ENCODE results near the gene GP1BB.

Gene GP1BB

GRCh38 chr22:19738664-19739447 is 15.5 kb downstream of the GP1BB start:
- Histone ChIP-seq H3K27ac (ENCODE audit: poor library complexity, severe bottlenecking) (no peak overlapping the region), H3K4me3 (ENCODE audit: severe bottlenecking) (no peak overlapping the region), H3K9me3 (ENCODE audit: severe bottlenecking) (no peaks in the 10 kb centered on the region), H3K36me3 (ENCODE audit: low read depth) (no peaks in the 10 kb centered on the region), H3K27me3 (ENCODE audit: insufficient read depth, poor library complexity, severe bottlenecking) (no peaks in the 10 kb centered on the region), H3K4me1 (ENCODE audit: insufficient read depth, poor library complexity, severe bottlenecking) (no peaks in the 10 kb centered on the region)
- ATAC-seq (ENCODE audit: low read depth) (no peak), DNase-seq (ENCODE audit: low spot score) (no peak)
- no peak for TF ChIP-seq CTCF (IDR thresholded peaks at IDR 0.05; ENCODE audit: poor library complexity, severe bottlenecking)

DNA sequence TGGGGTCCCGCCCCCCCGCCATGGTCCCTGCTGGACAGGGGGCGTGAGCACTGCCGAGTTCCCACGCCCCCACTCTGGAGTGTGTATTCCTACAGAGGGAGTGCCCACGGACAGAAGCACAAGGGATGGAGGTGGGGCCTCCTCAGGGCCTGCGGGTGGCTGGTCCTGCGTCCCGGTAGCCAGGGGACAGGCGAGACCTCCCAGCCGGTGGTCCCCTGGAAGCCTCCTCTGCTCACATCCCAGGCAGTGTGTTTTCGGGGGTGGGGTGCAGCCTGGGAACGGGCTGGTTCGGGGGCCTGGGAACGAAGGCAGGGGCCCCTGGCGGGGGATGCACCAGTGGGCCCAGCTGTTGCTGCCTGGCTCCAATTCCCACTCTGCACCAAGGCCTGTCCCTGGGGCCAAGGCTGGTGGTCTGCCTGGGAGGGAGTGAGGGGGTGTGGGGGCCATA is 16.1 kb downstream of the GP1BB start:
- no peak overlapping the region for H3K4me3 ChIP-seq (ENCODE audit: severe bottlenecking)
- TF ChIP-seq CTCF (IDR thresholded peaks at IDR 0.05; ENCODE audit: poor library complexity, severe bottlenecking), result no peak
- no peak for ATAC-seq (ENCODE audit: low read depth)
- H3K27me3 ChIP-seq (ENCODE audit: insufficient read depth, poor library complexity, severe bottlenecking), result no peaks in the 10 kb centered on the region
- H3K36me3 ChIP-seq (ENCODE audit: low read depth), result no peaks in the 10 kb centered on the region
- H3K4me1 ChIP-seq (ENCODE audit: insufficient read depth, poor library complexity, severe bottlenecking), result no peaks in the 10 kb centered on the region
- no peaks in the 10 kb centered on the region for H3K9me3 ChIP-seq (ENCODE audit: severe bottlenecking)
- no peak overlapping the region for H3K27ac ChIP-seq (ENCODE audit: poor library complexity, severe bottlenecking)
- DNase-seq (ENCODE audit: low spot score), result no peak

GRCh38 chr22:19739911-19740449 is 16.6 kb downstream of the GP1BB start:
- ATAC-seq (ENCODE audit: low read depth) (no peak), DNase-seq (ENCODE audit: low spot score) (no peak)
- no peaks in the 10 kb centered on the region for H3K4me1 ChIP-seq (ENCODE audit: insufficient read depth, poor library complexity, severe bottlenecking)
- no peaks in the 10 kb centered on the region for H3K27me3 ChIP-seq (ENCODE audit: insufficient read depth, poor library complexity, severe bottlenecking)
- H3K27ac ChIP-seq (ENCODE audit: poor library complexity, severe bottlenecking), result no peak overlapping the region
- no peak overlapping the region for H3K4me3 ChIP-seq (ENCODE audit: severe bottlenecking)
- H3K36me3 ChIP-seq (ENCODE audit: low read depth), result no peaks in the 10 kb centered on the region
- H3K9me3 ChIP-seq (ENCODE audit: severe bottlenecking), result no peaks in the 10 kb centered on the region
- no peak for TF ChIP-seq CTCF (IDR thresholded peaks at IDR 0.05; ENCODE audit: poor library complexity, severe bottlenecking)

GRCh38 chr22:19740586-19740985 is 17.2 kb downstream of the GP1BB start:
- ATAC-seq (ENCODE audit: low read depth) (no peak), DNase-seq (ENCODE audit: low spot score) (no peak)
- Histone ChIP-seq H3K4me1 (ENCODE audit: insufficient read depth, poor library complexity, severe bottlenecking) (no peaks in the 10 kb centered on the region), H3K27ac (ENCODE audit: poor library complexity, severe bottlenecking) (no peak overlapping the region), H3K4me3 (ENCODE audit: severe bottlenecking) (no peak overlapping the region), H3K27me3 (ENCODE audit: insufficient read depth, poor library complexity, severe bottlenecking) (no peaks in the 10 kb centered on the region), H3K36me3 (ENCODE audit: low read depth) (no peaks in the 10 kb centered on the region), H3K9me3 (ENCODE audit: severe bottlenecking) (no peaks in the 10 kb centered on the region)
- no peak for TF ChIP-seq CTCF (IDR thresholded peaks at IDR 0.05; ENCODE audit: poor library complexity, severe bottlenecking)

- no peak overlapping the region for H3K27ac ChIP-seq (ENCODE audit: poor library complexity, severe bottlenecking)
- no peak for ATAC-seq (ENCODE audit: low read depth)
- no peaks in the 10 kb centered on the region for H3K9me3 ChIP-seq (ENCODE audit: severe bottlenecking)
- TF ChIP-seq CTCF (IDR thresholded peaks at IDR 0.05; ENCODE audit: poor library complexity, severe bottlenecking), result no peak
- H3K36me3 ChIP-seq (ENCODE audit: low read depth), result no peaks in the 10 kb centered on the region
- no peak for DNase-seq (ENCODE audit: low spot score)
- no peak overlapping the region for H3K4me3 ChIP-seq (ENCODE audit: severe bottlenecking)
- no peaks in the 10 kb centered on the region for H3K27me3 ChIP-seq (ENCODE audit: insufficient read depth, poor library complexity, severe bottlenecking)
- no peaks in the 10 kb centered on the region for H3K4me1 ChIP-seq (ENCODE audit: insufficient read depth, poor library complexity, severe bottlenecking)
Measured at GRCh38 chr22:19741053-19741452, 17.7 kb downstream of the GP1BB start.

Measured in RWPE2 (cell line).